Measurements from ENCODE around the gene CCDC200. TPM values are rescaled to one million over a fixed set of nuclear protein-coding genes. Genes with fewer than 3 reads are reported as not detected.

The CCDC200 gene
- total RNA-seq, 1 experiment from 2014 or later: not detected

DNA sequence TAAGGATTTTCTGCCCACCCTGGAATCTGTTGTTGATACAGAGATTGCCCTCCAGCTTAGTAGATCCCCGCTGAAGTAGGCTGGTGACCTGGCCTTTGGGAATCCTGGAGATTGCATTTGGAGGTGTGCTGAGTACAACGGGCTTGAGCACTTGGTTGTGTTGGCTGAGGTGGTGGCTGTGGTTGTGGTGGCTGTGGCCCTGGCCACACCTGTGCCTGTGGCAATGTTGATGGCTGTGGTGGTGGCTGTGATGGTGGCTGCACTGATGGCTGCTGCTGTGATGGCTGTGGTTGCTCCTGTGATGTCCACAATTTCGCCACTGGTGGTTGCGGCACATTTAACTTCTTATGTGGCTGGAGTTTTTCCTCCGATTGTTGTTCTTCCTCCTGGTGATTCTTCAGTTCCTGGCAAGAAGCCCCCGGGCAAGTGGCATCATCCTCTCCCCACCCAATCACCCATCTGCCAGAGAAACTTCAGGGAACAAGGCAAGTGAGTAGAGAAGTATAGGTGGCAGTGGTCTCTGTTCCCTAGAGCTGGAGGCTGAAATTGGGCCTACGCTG lies 4.2 kb downstream of the CCDC200 start:
- Histone ChIP-seq H3K9me3 (ENCODE audit: low read depth, low read length, poor library complexity, severe bottlenecking) (no peaks in the 10 kb centered on the region), H3K36me3 (ENCODE audit: insufficient read depth, low read length, poor library complexity, severe bottlenecking) (no peaks in the 10 kb centered on the region), H3K4me3 (ENCODE audit: low read depth, low read length, poor library complexity, severe bottlenecking) (no peak overlapping the region), H3K4me1 (ENCODE audit: insufficient read depth, low read length, poor library complexity, severe bottlenecking) (no peaks in the 10 kb centered on the region), H3K27ac (ENCODE audit: low read depth, low read length, poor library complexity, severe bottlenecking) (no peak overlapping the region), H3K27me3 (replicated peaks; ENCODE audit: insufficient read depth, low read depth, low read length, poor library complexity) (no peaks in the 10 kb centered on the region)
- POLR2A ChIA-PET (ENCODE audit: low non-redundant PET): interaction anchor here (0.6 kb wide), 1 partner anchor 92 kb away, joined by 8 read pairs; no protein-coding TSS in a partner anchor
- TF ChIP-seq EZH2 (IDR thresholded peaks at IDR 0.05; ENCODE audit: borderline replicate concordance, low read depth, low read length, poor library complexity, severe bottlenecking): no peak
- CTCF ChIA-PET: no interaction called here
- no TSS peak for BruUV-seq (replicated peaks)
- DNase-seq (ENCODE audit: low spot score): no peak
- intact Hi-C loops (cut with micrococcal nuclease; ENCODE audit: unreplicated experiment): no loop called here

DNA sequence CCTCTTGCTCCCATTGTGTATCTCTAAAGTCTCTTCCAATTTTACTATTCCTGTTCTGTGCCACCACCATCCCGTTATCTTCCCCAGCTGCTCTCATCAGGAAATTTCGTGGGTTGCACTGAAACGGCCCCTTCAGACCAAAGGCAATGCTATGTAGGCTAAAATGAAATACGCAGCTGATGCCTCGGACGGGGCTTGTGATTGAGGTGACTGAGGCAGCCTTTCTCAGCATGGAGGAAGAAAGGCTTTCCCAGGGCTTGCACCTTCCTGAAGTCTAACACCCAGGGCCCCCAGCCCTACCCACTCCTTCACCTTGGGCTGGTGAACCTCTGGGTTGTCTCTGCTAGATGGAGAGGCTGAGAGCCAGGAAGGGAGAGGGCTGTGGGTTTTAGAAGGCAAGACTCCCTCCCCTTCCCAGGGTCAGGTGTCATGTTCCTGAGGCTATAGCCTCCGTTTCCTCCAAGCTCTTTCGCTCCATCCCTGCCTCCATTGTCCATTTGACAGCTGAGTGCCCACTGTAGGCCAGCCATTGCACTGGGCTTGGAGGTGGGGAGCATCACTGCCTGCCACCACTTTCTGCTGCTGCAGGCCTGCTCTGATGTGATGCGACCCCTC lies 7.8 kb downstream of the CCDC200 start:
- ChIA-PET POLR2A (ENCODE audit: low non-redundant PET) (no interaction called here), CTCF (no interaction called here)
- Histone ChIP-seq H3K4me3 (ENCODE audit: low read depth, low read length, poor library complexity, severe bottlenecking) (no peak overlapping the region), H3K27ac (ENCODE audit: low read depth, low read length, poor library complexity, severe bottlenecking) (no peak overlapping the region), H3K4me1 (ENCODE audit: insufficient read depth, low read length, poor library complexity, severe bottlenecking) (no peaks in the 10 kb centered on the region), H3K27me3 (replicated peaks; ENCODE audit: insufficient read depth, low read depth, low read length, poor library complexity) (no peaks in the 10 kb centered on the region), H3K36me3 (ENCODE audit: insufficient read depth, low read length, poor library complexity, severe bottlenecking) (no peaks in the 10 kb centered on the region), H3K9me3 (ENCODE audit: low read depth, low read length, poor library complexity, severe bottlenecking) (no peaks in the 10 kb centered on the region)
- BruUV-seq (replicated peaks): no TSS peak
- no peak for TF ChIP-seq EZH2 (IDR thresholded peaks at IDR 0.05; ENCODE audit: borderline replicate concordance, low read depth, low read length, poor library complexity, severe bottlenecking)
- TF ChIP-seq, protein P1, sequence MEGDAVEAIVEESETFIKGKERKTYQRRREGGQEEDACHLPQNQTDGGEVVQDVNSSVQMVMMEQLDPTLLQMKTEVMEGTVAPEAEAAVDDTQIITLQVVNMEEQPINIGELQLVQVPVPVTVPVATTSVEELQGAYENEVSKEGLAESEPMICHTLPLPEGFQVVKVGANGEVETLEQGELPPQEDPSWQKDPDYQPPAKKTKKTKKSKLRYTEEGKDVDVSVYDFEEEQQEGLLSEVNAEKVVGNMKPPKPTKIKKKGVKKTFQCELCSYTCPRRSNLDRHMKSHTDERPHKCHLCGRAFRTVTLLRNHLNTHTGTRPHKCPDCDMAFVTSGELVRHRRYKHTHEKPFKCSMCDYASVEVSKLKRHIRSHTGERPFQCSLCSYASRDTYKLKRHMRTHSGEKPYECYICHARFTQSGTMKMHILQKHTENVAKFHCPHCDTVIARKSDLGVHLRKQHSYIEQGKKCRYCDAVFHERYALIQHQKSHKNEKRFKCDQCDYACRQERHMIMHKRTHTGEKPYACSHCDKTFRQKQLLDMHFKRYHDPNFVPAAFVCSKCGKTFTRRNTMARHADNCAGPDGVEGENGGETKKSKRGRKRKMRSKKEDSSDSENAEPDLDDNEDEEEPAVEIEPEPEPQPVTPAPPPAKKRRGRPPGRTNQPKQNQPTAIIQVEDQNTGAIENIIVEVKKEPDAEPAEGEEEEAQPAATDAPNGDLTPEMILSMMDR (conservative IDR thresholded peaks at IDR 0.05; ENCODE audit: low read depth, low read length): no peak
- intact Hi-C loops (cut with micrococcal nuclease; ENCODE audit: unreplicated experiment): no loop called here
- no peak for DNase-seq (ENCODE audit: low spot score)

DNA sequence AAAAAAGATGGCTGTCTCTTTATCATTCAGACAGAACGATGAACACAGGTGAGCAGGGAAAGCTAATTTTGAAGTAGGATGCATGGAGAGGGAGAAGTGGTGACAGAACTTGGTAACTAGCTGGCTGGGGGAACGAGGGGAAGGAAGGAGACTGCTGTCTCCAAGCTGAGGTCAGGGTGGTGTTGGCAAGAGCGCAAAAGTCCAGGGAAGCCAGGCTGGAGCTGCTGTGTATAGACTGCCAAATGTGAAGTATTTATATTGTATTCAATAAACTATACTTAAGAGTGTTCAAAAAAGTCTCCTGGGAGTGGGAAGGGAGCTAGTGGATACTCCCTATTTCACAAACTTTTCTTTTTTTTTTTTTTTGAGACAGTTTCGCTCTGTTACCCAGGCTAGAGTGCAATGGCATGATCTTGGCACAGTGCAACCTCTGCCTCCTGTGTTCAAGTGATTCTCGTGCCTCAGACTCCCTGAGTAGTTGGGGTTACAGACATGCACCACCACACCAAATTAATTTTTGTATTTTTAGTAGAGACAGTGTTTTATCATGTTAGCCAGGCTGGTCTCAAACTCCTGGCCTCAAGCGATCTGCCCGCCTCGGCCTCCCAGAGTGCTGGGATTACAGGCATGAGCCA lies 8.6 kb downstream of the CCDC200 start:
- ChIA-PET POLR2A (ENCODE audit: low non-redundant PET) (no interaction called here), CTCF (no interaction called here)
- no TSS peak for BruUV-seq (replicated peaks)
- no peaks in the 10 kb centered on the region for H3K4me1 ChIP-seq (ENCODE audit: insufficient read depth, low read length, poor library complexity, severe bottlenecking)
- TF ChIP-seq EZH2 (IDR thresholded peaks at IDR 0.05; ENCODE audit: borderline replicate concordance, low read depth, low read length, poor library complexity, severe bottlenecking): no peak
- TF ChIP-seq, protein P1 (conservative IDR thresholded peaks at IDR 0.05; ENCODE audit: low read depth, low read length): no peak
- DNase-seq (ENCODE audit: low spot score): no peak
- H3K4me3 ChIP-seq (ENCODE audit: low read depth, low read length, poor library complexity, severe bottlenecking): no peak overlapping the region
- no peak overlapping the region for H3K27ac ChIP-seq (ENCODE audit: low read depth, low read length, poor library complexity, severe bottlenecking)
- H3K9me3 ChIP-seq (ENCODE audit: low read depth, low read length, poor library complexity, severe bottlenecking): no peaks in the 10 kb centered on the region
- intact Hi-C loops (cut with micrococcal nuclease; ENCODE audit: unreplicated experiment): no loop called here
- no peaks in the 10 kb centered on the region for H3K27me3 ChIP-seq (replicated peaks; ENCODE audit: insufficient read depth, low read depth, low read length, poor library complexity)
- no peaks in the 10 kb centered on the region for H3K36me3 ChIP-seq (ENCODE audit: insufficient read depth, low read length, poor library complexity, severe bottlenecking)
